GM19025 (cell line): Measurements from ENCODE around the gene POGZ.

Source experiments
- ATAC-seq: cut with Tn5 transposase; IDR thresholded peaks from one replicate; pipeline ENCODE4 v1.9.1; 2021; ENCODE audit warnings: mild to moderate bottlenecking, low read depth, moderate library complexity; ENCODE audit not compliant: unreplicated experiment

Gene POGZ

DNA sequence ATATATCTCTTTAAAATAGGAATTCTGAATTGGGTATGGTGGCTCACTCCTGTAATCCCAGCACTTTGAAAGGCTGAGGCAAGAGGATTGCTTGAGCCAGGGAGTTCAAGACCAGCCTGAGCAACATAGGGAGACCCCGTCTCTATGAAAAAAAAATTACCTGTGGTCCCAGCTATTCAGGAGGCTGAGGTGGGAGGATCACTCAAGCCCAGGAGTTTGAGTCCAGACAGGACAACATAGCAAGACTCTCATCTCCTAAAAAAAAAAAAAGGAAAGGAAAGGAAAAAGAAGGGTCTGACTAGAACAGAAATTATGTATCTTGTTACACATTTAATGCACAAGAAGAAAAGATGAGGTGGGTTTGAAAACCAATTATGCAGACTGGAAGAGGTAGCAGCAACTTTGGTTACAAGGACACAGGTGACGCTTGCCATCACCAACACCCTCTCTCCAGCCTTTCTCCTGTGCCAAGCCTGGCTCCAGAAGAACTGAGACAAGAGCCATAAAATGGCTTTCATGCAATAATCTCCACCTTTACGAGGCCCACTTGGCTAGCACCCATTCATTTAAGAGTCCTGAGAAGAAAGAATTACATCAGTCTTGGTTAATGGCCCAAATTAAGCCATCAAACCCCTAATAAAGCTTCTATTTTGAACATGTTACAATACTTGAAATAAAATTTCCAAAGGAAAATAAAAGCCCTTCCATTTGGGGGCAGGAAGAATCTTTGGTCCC is 82.0 kb downstream of the POGZ start:
- ATAC-seq, result no peak

DNA sequence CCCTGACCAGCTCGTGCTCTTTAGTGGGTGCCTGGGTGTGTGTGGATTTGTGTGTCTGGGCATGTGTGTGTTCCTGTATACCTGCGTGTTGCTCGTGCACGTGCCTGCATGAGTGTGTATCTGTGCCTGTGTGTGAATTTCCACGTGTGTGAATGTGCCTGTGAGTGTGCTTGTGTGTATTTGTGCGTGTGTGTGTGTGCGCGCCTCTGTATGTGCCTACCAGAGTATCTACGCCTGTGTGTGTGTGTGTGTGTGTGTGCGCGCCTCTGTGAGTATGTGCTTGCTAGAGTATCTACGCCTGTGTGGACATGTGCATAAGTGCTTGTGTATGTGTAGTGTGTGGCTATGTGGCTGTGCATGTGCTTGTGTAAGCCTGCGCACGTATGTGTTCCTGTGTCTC is 86.1 kb downstream of the POGZ start:
- no peak for ATAC-seq

- ATAC-seq, result no peak
Measured at GRCh38 chr1:151372058-151372934, 87.0 kb downstream of the POGZ start, which contains the start of gene SELENBP1. Gene SELENBP1, minus strand, starts transcription at chr1:151372705. Its CDS starts 64 bp downstream, at chr1:151372641.

DNA sequence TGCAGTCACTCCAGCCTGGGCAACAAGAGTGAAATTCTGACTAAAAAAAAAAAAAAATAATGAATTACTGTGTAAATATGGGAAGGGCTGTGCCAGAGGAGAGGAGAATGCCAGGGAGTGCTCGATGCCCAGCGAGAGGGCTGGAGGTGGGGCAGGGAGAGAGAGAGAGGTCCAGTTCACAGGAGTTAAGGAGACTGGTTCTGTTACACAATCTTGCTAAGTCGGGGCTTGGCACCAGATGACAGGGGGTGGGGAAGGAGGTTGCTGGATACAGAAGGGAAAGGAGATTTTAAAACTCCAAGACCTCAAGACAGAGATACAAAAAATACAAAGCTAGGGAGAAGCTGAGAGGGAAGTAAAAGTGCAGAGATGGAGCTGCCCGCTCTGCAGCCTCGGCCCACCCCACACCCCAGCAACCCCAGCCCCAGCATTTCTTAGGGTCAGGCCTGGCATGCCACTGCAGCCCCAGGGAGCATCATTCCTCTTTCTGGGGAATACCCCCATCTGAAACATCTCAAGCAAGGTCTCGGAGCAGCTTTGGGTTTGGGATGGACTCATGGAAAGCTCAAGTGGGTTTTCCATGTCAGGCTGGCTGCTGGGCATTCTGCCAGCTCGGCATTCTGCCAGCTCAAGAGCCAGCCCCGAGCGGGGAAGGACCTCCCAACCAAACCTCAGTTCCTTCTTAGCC is 87.8 kb downstream of the POGZ start:
- ATAC-seq, result no peak

GRCh38 chr1:151370211-151370911 is 88.9 kb downstream of the POGZ start:
- no peak for ATAC-seq

GRCh38 chr1:151369621-151370048 is 89.7 kb downstream of the POGZ start:
- ATAC-seq, result no peak

DNA sequence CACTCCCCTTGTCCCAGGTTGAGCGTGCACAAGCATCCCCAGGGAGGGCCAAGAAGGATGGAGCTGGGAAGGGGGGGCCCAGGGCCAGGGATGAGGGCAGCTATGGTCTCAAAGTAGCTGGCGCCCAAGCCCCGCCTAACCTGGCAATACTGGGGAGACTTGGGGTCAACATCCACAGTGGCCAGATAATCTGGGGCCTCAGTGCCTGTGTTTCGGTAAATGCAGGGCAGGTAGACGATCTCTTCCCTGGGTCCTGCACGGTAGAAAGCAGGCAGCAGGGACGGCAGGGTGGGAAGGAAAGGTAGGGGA is 90.0 kb downstream of the POGZ start:
- no peak for ATAC-seq

DNA sequence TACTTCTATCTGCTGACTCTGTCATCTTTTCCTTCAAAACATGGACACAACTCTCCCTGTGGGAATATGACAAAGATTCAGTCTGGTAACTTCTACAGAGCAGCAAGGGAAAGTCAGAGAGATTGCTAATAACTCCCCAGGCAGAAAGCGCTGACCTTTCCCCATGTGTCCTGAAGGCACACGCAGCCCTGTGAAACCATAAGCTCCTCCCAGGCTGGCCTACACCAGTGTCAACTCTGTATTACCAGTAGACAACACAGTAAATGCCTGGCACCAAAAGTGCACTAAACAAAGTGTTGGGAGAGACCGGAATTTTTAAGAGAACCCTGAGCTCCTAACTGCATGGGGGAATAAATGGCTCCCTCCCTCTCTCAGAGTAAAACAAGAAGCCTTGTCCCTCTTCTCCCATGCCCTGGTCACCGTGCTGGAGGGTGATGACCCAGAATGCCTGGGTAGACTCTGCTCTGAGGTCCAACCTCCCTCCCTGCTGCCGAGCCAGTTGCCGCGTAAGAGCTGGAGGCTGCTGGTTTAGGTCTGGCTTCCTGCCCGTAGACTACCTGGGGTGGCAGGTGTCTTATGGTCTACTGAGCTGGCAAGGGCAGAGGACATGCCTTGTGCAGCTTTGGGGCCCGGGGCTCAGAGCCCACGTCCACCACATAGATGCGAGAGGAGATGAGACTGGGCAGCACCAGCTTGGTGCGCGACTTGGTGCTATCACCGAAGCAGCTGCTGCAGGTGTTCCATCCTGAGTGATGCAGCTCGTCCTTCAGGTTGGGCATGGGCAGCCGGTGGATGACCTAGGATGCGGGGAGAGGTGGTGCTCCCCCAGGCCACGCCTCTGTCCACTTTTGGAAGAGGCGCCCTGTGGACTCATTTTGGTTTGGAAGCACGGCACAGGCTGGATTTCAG is 90.6 kb downstream of the POGZ start:
- no peak for ATAC-seq

DNA sequence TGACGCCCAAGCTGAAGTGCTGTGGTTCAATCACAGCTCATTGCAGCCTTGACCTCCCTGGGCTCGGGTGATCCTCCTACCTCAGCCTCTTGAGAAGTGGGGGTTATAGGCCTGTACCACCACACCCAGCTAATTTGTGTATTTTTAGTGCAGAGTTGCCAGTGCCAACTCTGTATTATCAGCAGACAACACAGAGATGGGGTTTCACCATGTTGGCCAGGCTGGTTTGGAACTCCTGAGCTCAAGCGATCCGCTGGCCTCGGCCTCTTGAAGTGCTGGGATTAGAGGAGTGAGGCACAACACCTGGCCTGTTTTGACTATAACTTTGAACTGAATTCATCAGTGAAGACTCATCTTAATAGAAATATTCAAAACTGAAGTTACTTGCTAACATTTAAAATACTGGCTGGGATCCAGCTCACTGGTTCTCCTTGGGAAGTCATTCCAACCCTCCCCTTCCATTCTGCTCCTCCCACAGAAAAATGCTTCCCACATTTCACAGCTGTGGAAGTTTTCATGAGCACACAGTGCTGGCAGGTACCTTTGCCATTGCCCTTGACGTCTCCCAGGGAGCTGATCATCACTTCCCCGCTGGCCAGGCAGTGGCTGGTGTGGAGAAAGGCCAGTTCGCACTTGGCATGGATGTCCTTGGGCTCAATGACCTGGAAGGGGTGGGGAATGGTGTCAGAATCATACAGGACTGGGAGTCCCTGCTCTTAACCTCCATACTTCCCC is 91.5 kb downstream of the POGZ start:
- ATAC-seq, result no peak

DNA sequence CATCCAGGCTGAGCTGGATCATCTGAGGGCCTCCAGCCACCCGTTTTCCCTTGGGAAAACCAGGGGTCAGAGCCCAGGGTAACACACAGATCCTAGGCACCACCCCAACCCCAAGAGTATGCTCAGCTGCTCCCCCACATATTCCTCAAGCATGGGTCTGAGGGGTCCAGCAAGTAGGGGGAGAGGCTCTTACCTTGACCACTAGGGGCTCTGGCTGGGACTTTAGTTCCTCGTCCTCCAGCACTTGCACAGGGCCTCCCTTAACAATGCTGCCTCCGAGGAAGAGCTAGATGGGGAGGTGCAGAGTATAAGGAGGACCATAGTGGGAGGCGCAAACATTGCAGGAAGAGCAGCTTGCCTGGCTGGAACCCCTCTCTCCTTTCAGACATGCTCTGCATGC is 94.3 kb downstream of the POGZ start:
- ATAC-seq, result no peak

DNA sequence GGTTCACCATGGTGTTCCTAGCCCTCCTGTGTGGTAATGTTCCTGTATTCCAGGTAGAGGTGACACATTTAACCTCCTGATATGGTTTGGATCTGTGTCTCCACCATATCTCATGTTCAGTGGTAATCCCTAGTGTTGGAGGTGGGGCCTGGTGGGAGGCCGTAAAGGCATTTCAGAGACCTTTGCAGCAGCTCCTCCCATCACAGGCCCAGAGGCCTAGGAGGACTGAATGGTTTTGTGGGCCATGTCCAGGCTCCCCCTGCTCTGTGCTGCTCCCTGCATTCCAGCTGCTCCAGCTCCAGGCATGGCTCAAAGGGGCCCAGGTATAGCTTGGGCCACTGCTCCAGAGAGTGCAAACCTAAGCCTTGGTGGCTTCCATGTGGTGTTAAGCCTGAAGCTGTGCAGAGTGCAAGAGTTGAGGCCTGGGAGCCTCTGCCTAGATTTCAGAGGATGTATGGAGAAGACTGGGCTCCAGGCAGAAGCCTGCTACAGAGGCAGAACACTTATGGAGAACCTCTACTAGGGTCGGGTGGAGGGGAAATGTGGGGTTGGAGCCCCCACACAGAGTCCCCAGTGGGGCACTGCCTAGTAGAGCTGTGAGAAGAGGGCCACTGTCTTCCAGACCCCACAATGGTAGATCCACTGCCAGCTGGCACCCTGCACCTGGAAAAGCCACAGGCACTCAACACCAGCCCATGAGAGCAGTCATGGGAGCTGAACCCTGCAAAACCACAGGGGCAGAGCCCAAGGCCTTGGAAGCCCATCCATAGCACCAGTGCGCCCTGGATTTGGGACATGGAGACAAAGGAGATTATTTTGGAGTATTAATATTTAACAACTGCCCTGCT is 96.8 kb downstream of the POGZ start:
- no peak for ATAC-seq

DNA sequence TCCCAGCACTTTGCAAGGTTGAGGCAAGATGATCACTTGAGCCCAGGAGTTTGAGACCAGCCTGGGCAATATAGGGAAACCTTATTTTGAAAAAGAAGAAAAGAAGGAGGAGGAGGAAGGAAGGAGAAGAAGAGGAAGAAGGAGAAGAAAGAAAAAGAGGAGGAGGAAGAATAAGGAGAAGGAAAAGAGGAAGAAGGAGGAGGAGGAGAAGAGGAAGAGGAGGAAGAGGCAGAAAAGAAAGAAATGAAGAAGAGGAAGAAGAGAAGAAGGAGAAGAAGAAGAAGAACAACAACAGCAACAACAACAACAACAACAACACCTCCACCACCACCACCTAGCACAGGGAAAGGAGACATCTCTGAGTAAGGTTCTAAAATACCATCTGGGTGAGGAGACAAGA is 97.4 kb downstream of the POGZ start:
- no peak for ATAC-seq

DNA sequence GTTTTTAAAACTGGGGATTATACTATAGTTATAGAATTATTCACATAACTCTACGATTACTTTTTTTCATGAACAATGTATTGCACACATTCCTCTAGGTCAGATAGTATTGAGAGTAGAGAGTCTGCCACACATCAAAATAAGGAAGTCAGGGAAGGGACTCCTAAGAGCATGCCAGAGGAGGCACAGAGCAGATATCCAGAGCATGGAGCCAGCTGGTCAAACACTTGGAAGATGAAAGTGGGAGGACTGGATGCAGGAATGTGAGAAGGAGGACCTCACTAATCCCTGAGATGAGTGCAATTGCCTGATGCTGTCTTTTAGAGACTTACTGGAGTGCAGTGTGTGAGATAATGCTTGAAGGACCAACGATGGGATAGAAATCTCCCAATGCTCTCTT is 102.6 kb downstream of the POGZ start:
- ATAC-seq, result no peak
